GM23338 (cell line): ENCODE data around the gene PTRH1. TPM values are rescaled to one million over a fixed set of nuclear protein-coding genes. Genes with fewer than 3 reads are reported as not detected.

Source experiments
- ATAC-seq: fragments of 200-7000 bp; cut with Tn5 transposase; 3 replicates; pipeline ENCODE4 v1.9.1; 2020
- DNase-seq: peaks from one replicate; pipeline ENCODE4 v3.0.0-alpha.2; 2015; ENCODE audit warnings: low spot score
- H2AFZ ChIP-seq: fragments of 200-600 bp; sonication (generic); 2 replicates; pipeline ENCODE4 v1.8.0; 2016; ENCODE audit warnings: antibody characterized with exemption, mild to moderate bottlenecking, moderate library complexity
- H3F3A ChIP-seq: fragments of 200-600 bp; sonication (generic); replicated peaks from 2 replicates; pipeline ENCODE4 v1.8.0; 2017; ENCODE audit warnings: antibody characterized with exemption, mixed run types, low read depth
- H3K27ac ChIP-seq: fragments of 200-600 bp; sonication (generic); 2 replicates; pipeline ENCODE4 v1.6.1; 2016; ENCODE audit warnings: low read depth
- H3K27me3 ChIP-seq: fragments of 200-600 bp; sonication (generic); 2 replicates; pipeline ENCODE4 v1.8.0; 2016; ENCODE audit warnings: mild to moderate bottlenecking, mixed run types, moderate library complexity; ENCODE audit not compliant: insufficient read depth
- H3K36me3 ChIP-seq: fragments of 200-600 bp; sonication (generic); 2 replicates; pipeline ENCODE4 v1.8.0; 2016; ENCODE audit warnings: mild to moderate bottlenecking; ENCODE audit not compliant: insufficient read depth
- H3K4me1 ChIP-seq: fragments of 200-600 bp; sonication (generic); 2 replicates; pipeline ENCODE4 v1.8.0; 2016; ENCODE audit warnings: mild to moderate bottlenecking, moderate library complexity; ENCODE audit not compliant: insufficient read depth
- H3K4me2 ChIP-seq: fragments of 200-600 bp; sonication (generic); 2 replicates; pipeline ENCODE4 v1.7.1; 2017; ENCODE audit warnings: mixed run types
- H3K4me3 ChIP-seq: fragments of 200-600 bp; sonication (generic); 2 replicates; pipeline ENCODE4 v1.6.1; 2016; ENCODE audit warnings: mixed run types
- H3K79me2 ChIP-seq: fragments of 200-600 bp; sonication (generic); replicated peaks from 2 replicates; pipeline ENCODE4 v1.8.0; 2017; ENCODE audit warnings: mild to moderate bottlenecking; ENCODE audit not compliant: insufficient read depth
- H3K9me2 ChIP-seq: fragments of 200-600 bp; sonication (generic); 2 replicates; pipeline ENCODE4 v1.8.0; 2017; ENCODE audit not compliant: insufficient read depth
- H4K20me1 ChIP-seq: fragments of 200-600 bp; sonication (generic); replicated peaks from 2 replicates; pipeline ENCODE4 v1.8.0; 2017; ENCODE audit warnings: mild to moderate bottlenecking; ENCODE audit not compliant: insufficient read depth
- H3K27ac Mint-ChIP-seq: 2 replicates; pipeline ENCODE4 v1.8.0; 2020; ENCODE audit warnings: inconsistent platforms, mild to moderate bottlenecking, moderate library complexity, mixed read lengths
- H3K27me3 Mint-ChIP-seq: 3 replicates; pipeline ENCODE4 v1.8.0; 2022; ENCODE audit warnings: low read depth, mild to moderate bottlenecking, moderate library complexity, mixed read lengths, inconsistent platforms; ENCODE audit not compliant: insufficient read depth, poor library complexity
- H3K36me3 Mint-ChIP-seq: 3 replicates; pipeline ENCODE4 v1.8.0; 2021; ENCODE audit warnings: low read depth, mild to moderate bottlenecking, inconsistent platforms, moderate library complexity, mixed read lengths
- H3K4me1 Mint-ChIP-seq: 3 replicates; pipeline ENCODE4 v1.8.0; 2020; ENCODE audit warnings: mild to moderate bottlenecking, inconsistent platforms, mixed read lengths
- H3K4me3 Mint-ChIP-seq: 3 replicates; pipeline ENCODE4 v1.8.0; 2021; ENCODE audit warnings: moderate library complexity, mild to moderate bottlenecking, inconsistent platforms, mixed read lengths
- H3K9me3 Mint-ChIP-seq: 3 replicates; pipeline ENCODE4 v1.8.0; 2020; ENCODE audit warnings: moderate library complexity, mild to moderate bottlenecking, inconsistent platforms, mixed read lengths
- CREB1 ChIP-seq: fragments of 250-450 bp; sonication (Bioruptor Pico); IDR thresholded peaks from 2 replicates; pipeline ENCODE4 v1.5.0; 2020; ENCODE audit warnings: low read depth, mild to moderate bottlenecking, moderate library complexity
- EZH2 ChIP-seq: fragments of 200-600 bp; sonication (generic); IDR thresholded peaks from one replicate; pipeline ENCODE4 v1.8.0; 2017; ENCODE audit warnings: antibody characterized with exemption, mild to moderate bottlenecking, low read depth; ENCODE audit not compliant: unreplicated experiment
- EZH2phosphoT487 ChIP-seq: fragments of 200-600 bp; sonication (generic); IDR thresholded peaks from one replicate; pipeline ENCODE4 v1.8.1; 2018; ENCODE audit warnings: antibody characterized with exemption; ENCODE audit not compliant: unreplicated experiment
- JUNB ChIP-seq: IDR thresholded peaks from one replicate; pipeline ENCODE4 v1.6.1; 2016; ENCODE audit warnings: antibody characterized with exemption; ENCODE audit not compliant: unreplicated experiment
- NANOG ChIP-seq: IDR thresholded peaks from 2 replicates; pipeline ENCODE4 v1.6.1; 2016; ENCODE audit warnings: antibody characterized with exemption, borderline replicate concordance
- POLR2AphosphoS5 ChIP-seq: IDR thresholded peaks from 2 replicates; pipeline ENCODE4 v1.6.1; 2016; ENCODE audit warnings: antibody characterized with exemption, low read depth
- ZNF114 ChIP-seq: fragments of 250-450 bp; sonication (Bioruptor Pico); IDR thresholded peaks from 2 replicates; pipeline ENCODE4 v1.5.0; 2020; ENCODE audit warnings: mild to moderate bottlenecking, moderate library complexity
- ZNF331 ChIP-seq: fragments of 250-450 bp; sonication (Bioruptor Pico); IDR thresholded peaks from 2 replicates; pipeline ENCODE4 v1.5.0; 2020; ENCODE audit warnings: low read depth, mild to moderate bottlenecking, moderate library complexity
- polyA plus RNA-seq: library from polyadenylated mRNA; unstranded; fragments of >200 nt; fragmentation: Nextera tagmentation; extraction: Ambion mirVana; gene quantifications from 2 replicates; pipeline ENCODE4 v1.2.1, GENCODE V29; 2016
- total RNA-seq: library from RNA; depleted of rRNA; stranded (reverse); fragments of >200 nt; shearing (Covaris generic); gene quantifications from 2 replicates; pipeline ENCODE4 v1.2.3, GENCODE V29; 2014
- TF ChIP-seq, protein P1 (sequence below), 2 experiments: fragments of 200-600 bp in 1 of 2; sonication (generic) in 1 of 2; conservative IDR thresholded peaks; 2 replicates each; pipeline versions ENCODE4 v1.5.1 to v1.6.1; 2016 to 2017; ENCODE audit warnings: antibody characterized with exemption in 2 of 2, low read depth in 2 of 2, mild to moderate bottlenecking in 2 of 2, moderate library complexity in 1 of 2
- TF ChIP-seq, protein P2 (sequence below): IDR thresholded peaks from 2 replicates; pipeline ENCODE4 v1.6.1; 2016; ENCODE audit warnings: antibody characterized with exemption

Gene PTRH1
- total and polyA plus RNA-seq, 2 experiments from 2014 or later = 15.1 to 18.6 TPM

- TF ChIP-seq, protein P1, sequence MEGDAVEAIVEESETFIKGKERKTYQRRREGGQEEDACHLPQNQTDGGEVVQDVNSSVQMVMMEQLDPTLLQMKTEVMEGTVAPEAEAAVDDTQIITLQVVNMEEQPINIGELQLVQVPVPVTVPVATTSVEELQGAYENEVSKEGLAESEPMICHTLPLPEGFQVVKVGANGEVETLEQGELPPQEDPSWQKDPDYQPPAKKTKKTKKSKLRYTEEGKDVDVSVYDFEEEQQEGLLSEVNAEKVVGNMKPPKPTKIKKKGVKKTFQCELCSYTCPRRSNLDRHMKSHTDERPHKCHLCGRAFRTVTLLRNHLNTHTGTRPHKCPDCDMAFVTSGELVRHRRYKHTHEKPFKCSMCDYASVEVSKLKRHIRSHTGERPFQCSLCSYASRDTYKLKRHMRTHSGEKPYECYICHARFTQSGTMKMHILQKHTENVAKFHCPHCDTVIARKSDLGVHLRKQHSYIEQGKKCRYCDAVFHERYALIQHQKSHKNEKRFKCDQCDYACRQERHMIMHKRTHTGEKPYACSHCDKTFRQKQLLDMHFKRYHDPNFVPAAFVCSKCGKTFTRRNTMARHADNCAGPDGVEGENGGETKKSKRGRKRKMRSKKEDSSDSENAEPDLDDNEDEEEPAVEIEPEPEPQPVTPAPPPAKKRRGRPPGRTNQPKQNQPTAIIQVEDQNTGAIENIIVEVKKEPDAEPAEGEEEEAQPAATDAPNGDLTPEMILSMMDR (conservative IDR thresholded peaks at IDR 0.05; ENCODE audit: low read depth in 2 of 2) = no peak
- Mint-ChIP-seq H3K27me3 (peaks cover 17% of the 10 kb centered on the region), H3K4me1 (no peaks in the 10 kb centered on the region; the same call in 2 of the 3 replicates), H3K27ac (no peak overlapping the region), H3K4me3 (peak overlapping the region; percentile 72), H3K9me3 (no peaks in the 10 kb centered on the region), H3K36me3 (no peaks in the 10 kb centered on the region; the same call in 2 of the 3 replicates)
- peaks cover 21% of the 10 kb centered on the region for H4K20me1 ChIP-seq
- ATAC-seq (peak; percentile 84), DNase-seq (peak; percentile 89)
- H3K79me2 ChIP-seq = no peaks in the 10 kb centered on the region
- peaks cover 14% of the 10 kb centered on the region for H3K27me3 ChIP-seq
- H3K4me2 ChIP-seq = peak overlapping the region; percentile 99
- H3K4me1 ChIP-seq = peaks cover 5% of the 10 kb centered on the region; the same call in 1 of the 2 replicates
- H3K27ac ChIP-seq = no peak overlapping the region
- H3K4me3 ChIP-seq = peak overlapping the region; percentile 96
- H2AFZ ChIP-seq = peak overlapping the region; percentile 93; the same call in 1 of the 2 replicates
- no peaks in the 10 kb centered on the region for H3F3A ChIP-seq
- H3K36me3 ChIP-seq = no peaks in the 10 kb centered on the region
- no peaks in the 10 kb centered on the region for H3K9me2 ChIP-seq
These were observed 38.9 kb upstream of the PTRH1 start for GRCh38 chr9:127754099-127755060.

GRCh38 chr9:127753622-127754021, 38.2 kb upstream of the PTRH1 start:
- Mint-ChIP-seq H3K36me3 (no peaks in the 10 kb centered on the region; the same call in 2 of the 3 replicates), H3K9me3 (no peaks in the 10 kb centered on the region), H3K4me1 (no peaks in the 10 kb centered on the region; the same call in 2 of the 3 replicates), H3K27me3 (peaks cover 14% of the 10 kb centered on the region), H3K4me3 (no peak overlapping the region; the same call in 2 of the 3 replicates), H3K27ac (no peak overlapping the region)
- no peaks in the 10 kb centered on the region for H3K79me2 ChIP-seq
- no peaks in the 10 kb centered on the region for H3K9me2 ChIP-seq
- no peak for ATAC-seq
- DNase-seq = no peak
- H3K36me3 ChIP-seq = no peaks in the 10 kb centered on the region
- no peak overlapping the region for H3K27ac ChIP-seq
- peaks cover 5% of the 10 kb centered on the region; the same call in 1 of the 2 replicates for H3K4me1 ChIP-seq
- peaks cover 14% of the 10 kb centered on the region for H3K27me3 ChIP-seq
- H3K4me2 ChIP-seq = peak overlapping the region; percentile 99
- no peak overlapping the region for H2AFZ ChIP-seq
- H3F3A ChIP-seq = no peaks in the 10 kb centered on the region
- peak overlapping the region; percentile 96 for H3K4me3 ChIP-seq
- H4K20me1 ChIP-seq = peaks cover 21% of the 10 kb centered on the region
- TF ChIP-seq NANOG (no peak), JUNB (no peak), EZH2phosphoT487 (no peak), ZNF114 (CRISPR knock-in tag) (no peak), CREB1 (CRISPR knock-in tag) (no peak), POLR2AphosphoS5 (no peak), ZNF331 (no peak), EZH2 (no peak)
- TF ChIP-seq, protein P1 (conservative IDR thresholded peaks at IDR 0.05; ENCODE audit: low read depth in 2 of 2) = no peak
- TF ChIP-seq, protein P2, sequence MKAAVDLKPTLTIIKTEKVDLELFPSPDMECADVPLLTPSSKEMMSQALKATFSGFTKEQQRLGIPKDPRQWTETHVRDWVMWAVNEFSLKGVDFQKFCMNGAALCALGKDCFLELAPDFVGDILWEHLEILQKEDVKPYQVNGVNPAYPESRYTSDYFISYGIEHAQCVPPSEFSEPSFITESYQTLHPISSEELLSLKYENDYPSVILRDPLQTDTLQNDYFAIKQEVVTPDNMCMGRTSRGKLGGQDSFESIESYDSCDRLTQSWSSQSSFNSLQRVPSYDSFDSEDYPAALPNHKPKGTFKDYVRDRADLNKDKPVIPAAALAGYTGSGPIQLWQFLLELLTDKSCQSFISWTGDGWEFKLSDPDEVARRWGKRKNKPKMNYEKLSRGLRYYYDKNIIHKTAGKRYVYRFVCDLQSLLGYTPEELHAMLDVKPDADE = no peak
